ENCODE data around the gene STARD10.

DNA sequence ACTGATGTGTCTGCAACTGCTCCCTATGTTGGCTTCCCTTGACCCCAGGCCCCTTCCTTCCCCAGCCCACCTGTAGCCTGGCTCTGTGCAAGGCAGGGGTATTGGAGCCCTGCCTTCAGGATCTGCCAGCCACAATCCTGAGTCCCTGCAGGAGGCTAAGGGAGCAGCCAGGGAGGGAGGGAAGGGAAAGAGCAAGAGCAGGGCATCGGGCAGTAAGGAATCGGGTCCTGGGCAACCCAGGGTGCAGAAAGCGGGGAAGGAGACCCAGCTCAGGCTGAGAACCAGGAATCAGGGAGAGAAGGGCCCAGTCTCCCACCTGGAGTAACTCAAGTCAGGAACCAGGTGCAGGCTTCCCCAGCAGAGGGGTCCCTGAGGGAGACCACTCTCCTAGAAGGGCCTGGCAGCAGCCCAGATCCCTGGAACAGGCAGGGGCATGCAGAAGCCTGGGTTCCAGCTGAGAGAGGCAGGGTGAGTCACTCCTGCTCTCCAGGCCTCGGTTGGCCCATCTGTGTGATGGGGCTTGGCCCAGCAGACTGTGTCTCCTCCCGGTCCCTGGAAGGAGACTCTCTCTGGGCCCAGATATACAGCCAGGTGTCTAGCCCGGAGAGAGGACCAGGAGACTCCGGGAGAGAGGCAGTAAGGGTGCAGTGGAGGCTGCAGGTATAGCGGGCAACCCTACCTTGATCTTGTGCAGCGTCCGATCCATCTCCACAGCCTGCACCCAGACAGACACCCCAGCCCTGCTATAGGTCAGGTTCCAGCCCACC, 13.4 kb downstream of the STARD10 start:
- TF ChIP-seq, protein P1, sequence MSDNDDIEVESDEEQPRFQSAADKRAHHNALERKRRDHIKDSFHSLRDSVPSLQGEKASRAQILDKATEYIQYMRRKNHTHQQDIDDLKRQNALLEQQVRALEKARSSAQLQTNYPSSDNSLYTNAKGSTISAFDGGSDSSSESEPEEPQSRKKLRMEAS (IDR thresholded peaks at IDR 0.05) = no peak
- no peak for TF ChIP-seq CTCF (IDR thresholded peaks at IDR 0.05 in 2 of 3, conservative IDR thresholded peaks at IDR 0.05 in 1 of 3; ENCODE audit: borderline replicate concordance in 1 of 3, insufficient read depth in 1 of 3, low read depth in 2 of 3, low read length in 2 of 3)
- TF ChIP-seq POLR2AphosphoS5 (IDR thresholded peaks at IDR 0.05; ENCODE audit: low read depth, low read length) = no peak
- TF ChIP-seq ZFX (IDR thresholded peaks at IDR 0.05) = no peak
- TF ChIP-seq TCF7L2 (IDR thresholded peaks at IDR 0.05; ENCODE audit: borderline replicate concordance, extremely low read depth, insufficient read depth, insufficient read length) = no peak
- no peak for TF ChIP-seq POLR2A (IDR thresholded peaks at IDR 0.05; ENCODE audit: borderline replicate concordance, extremely low read depth, insufficient read depth, insufficient read length)
- TF ChIP-seq, protein P2, sequence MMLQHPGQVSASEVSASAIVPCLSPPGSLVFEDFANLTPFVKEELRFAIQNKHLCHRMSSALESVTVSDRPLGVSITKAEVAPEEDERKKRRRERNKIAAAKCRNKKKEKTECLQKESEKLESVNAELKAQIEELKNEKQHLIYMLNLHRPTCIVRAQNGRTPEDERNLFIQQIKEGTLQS (IDR thresholded peaks at IDR 0.05) = no peak
- TF ChIP-seq SRF (IDR thresholded peaks at IDR 0.05; ENCODE audit: low read depth) = no peak
- TF ChIP-seq EGR1 (IDR thresholded peaks at IDR 0.05; ENCODE audit: low read depth) = no peak
- no peak for TF ChIP-seq EZH2phosphoT487 (IDR thresholded peaks at IDR 0.05; ENCODE audit: borderline replicate concordance)

All from HCT116 (cell line).